ENCODE data around the gene CIB2. TPM values are rescaled to one million over a fixed set of nuclear protein-coding genes. Genes with fewer than 3 reads are reported as not detected.

Gene CIB2
- polyA plus RNA-seq, 1 of the 3 experiments (the other 2 are of a cell fraction): 39.6 TPM

DNA sequence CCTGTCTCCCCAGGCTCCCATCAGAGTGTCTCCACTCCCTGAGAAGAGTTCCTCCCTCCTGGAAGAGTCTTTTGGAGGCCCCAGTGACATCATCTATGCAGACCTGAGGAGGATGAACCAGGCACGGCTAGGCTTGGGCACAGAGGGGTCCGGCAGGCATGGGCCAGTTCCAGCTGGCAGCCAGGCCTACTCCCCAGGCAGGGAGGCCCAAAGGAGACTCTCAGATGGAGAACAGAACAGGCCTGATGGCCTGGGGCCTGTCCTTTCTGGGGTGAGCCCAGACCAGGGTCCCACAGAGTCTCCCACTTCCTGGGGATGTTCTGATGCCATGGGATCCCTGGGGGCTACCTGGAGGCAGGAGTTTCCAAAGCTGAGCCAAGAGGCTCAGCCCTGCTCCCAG lies 30.4 kb downstream of the CIB2 start:
- H3K27ac ChIP-seq (ENCODE audit: low read depth in 2 of 2, low read length in 1 of 2): no peak overlapping the region
- no peaks in the 10 kb centered on the region for H4K20me1 ChIP-seq (ENCODE audit: insufficient read depth)
- H3K4me2 ChIP-seq: no peak overlapping the region
- no peaks in the 10 kb centered on the region for H3K27me3 ChIP-seq (ENCODE audit: insufficient read depth)
- no peak for DNase-seq
- H3K9ac ChIP-seq: no peak overlapping the region
- H3K4me1 ChIP-seq (ENCODE audit: control insufficient read depth in 1 of 2, insufficient read depth in 2 of 2, low read depth in 1 of 2, low read length in 1 of 2): no peaks in the 10 kb centered on the region; a peak in 1 of 4 replicates
- CTCF ChIA-PET: interaction anchor here (3.2 to 4.8 kb wide), 2 partner anchors 134 to 141 kb away, joined by 15 to 30 read pairs; no protein-coding TSS in a partner anchor
- H3K9me2 ChIP-seq: no peaks in the 10 kb centered on the region
- no peak overlapping the region for H2AFZ ChIP-seq (ENCODE audit: low read depth)
- H3K36me3 ChIP-seq (replicated peaks in 1 of 2; ENCODE audit: control insufficient read depth in 1 of 2, insufficient read depth in 2 of 2, low read length in 1 of 2): no peaks in the 10 kb centered on the region
- WGBS (ENCODE audit: low lambda C conversion rate): 60% methylated on average over 1 of the region's 2 CpGs
- POLR2A ChIA-PET: no interaction called here
- TF ChIP-seq MXI1 (IDR thresholded peaks at IDR 0.05; ENCODE audit: low read depth, low read length) (no peak), POLR2AphosphoS5 (IDR thresholded peaks at IDR 0.05; ENCODE audit: low read depth, low read length) (no peak), FOSL2 (IDR thresholded peaks at IDR 0.05; ENCODE audit: borderline replicate concordance, low read depth) (no peak), GATA2 (CRISPR knock-in tag; IDR thresholded peaks at IDR 0.05) (no peak), NFIC (IDR thresholded peaks at IDR 0.05; ENCODE audit: borderline replicate concordance) (no peak), SIN3A (IDR thresholded peaks at IDR 0.05; ENCODE audit: borderline replicate concordance, low read depth, low read length) (no peak), RAD21 (IDR thresholded peaks at IDR 0.05; ENCODE audit: low read length) (no peak), JUND (IDR thresholded peaks at IDR 0.05) (no peak), ELF1 (IDR thresholded peaks at IDR 0.05) (no peak), FOXM1 (IDR thresholded peaks at IDR 0.05; ENCODE audit: low read depth) (no peak)
- TF ChIP-seq, protein P1, sequence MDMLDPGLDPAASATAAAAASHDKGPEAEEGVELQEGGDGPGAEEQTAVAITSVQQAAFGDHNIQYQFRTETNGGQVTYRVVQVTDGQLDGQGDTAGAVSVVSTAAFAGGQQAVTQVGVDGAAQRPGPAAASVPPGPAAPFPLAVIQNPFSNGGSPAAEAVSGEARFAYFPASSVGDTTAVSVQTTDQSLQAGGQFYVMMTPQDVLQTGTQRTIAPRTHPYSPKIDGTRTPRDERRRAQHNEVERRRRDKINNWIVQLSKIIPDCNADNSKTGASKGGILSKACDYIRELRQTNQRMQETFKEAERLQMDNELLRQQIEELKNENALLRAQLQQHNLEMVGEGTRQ (IDR thresholded peaks at IDR 0.05; ENCODE audit: borderline replicate concordance, low read depth, low read length): no peak
- no peak overlapping the region for H3K4me3 ChIP-seq (ENCODE audit: low read depth in 2 of 2, low read length in 1 of 2)
- no peaks in the 10 kb centered on the region for H3K9me3 ChIP-seq
- no peaks in the 10 kb centered on the region for H3K79me2 ChIP-seq (ENCODE audit: insufficient read depth)
- H3F3A ChIP-seq (replicated peaks; ENCODE audit: insufficient read depth): no peaks in the 10 kb centered on the region

DNA sequence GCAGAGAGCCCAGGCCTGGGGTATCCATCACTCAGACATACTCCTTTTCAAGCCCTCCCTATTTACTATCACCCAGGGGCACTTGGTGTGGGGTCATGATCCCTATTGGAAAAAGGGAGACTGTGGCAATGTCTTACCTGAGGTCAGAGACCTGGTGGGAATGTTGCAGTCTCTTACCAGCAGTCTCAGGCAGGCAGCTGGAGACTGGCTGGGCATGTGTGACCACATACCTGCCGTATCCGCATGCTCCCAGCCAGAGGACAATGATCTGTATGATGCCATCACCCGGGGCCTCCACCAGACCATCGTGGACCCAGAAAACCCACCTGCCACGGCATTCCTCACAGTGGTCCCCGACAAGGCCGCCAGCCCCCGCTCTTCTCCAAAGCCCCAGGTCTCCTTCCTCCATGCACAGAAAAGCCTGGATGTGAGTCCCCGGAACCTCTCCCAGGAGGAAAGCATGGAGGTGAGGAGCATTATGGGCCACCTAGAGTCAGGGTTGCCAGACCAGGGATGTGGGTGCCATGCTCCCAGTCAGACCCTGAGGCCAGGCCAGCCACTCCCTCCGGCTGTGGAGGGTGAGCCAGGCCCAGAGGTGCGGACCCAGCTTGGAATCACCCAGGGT lies 33.0 kb downstream of the CIB2 start:
- H3K4me3 ChIP-seq (ENCODE audit: low read depth in 2 of 2, low read length in 1 of 2): no peak overlapping the region
- no peaks in the 10 kb centered on the region for H3K36me3 ChIP-seq (replicated peaks in 1 of 2; ENCODE audit: control insufficient read depth in 1 of 2, insufficient read depth in 2 of 2, low read length in 1 of 2)
- no peak overlapping the region for H2AFZ ChIP-seq (ENCODE audit: low read depth)
- H3K4me1 ChIP-seq (ENCODE audit: control insufficient read depth in 1 of 2, insufficient read depth in 2 of 2, low read depth in 1 of 2, low read length in 1 of 2): peaks cover 0 to 11% of the 10 kb centered on the region in 2 experiments; a peak in 2 of 4 replicates
- no peaks in the 10 kb centered on the region for H3K27me3 ChIP-seq (ENCODE audit: insufficient read depth)
- no peak overlapping the region for H3K27ac ChIP-seq (ENCODE audit: low read depth in 2 of 2, low read length in 1 of 2)
- H3K9me3 ChIP-seq: no peaks in the 10 kb centered on the region
- H3K9me2 ChIP-seq: no peaks in the 10 kb centered on the region
- no peaks in the 10 kb centered on the region for H4K20me1 ChIP-seq (ENCODE audit: insufficient read depth)
- ChIA-PET CTCF (interaction anchor here (0.6 to 4.2 kb wide), 5 partner anchors 10 to 142 kb away, joined by 3 to 26 read pairs (median 5); no protein-coding TSS in a partner anchor), POLR2A (no interaction called here)
- no peaks in the 10 kb centered on the region for H3F3A ChIP-seq (replicated peaks; ENCODE audit: insufficient read depth)
- no peaks in the 10 kb centered on the region for H3K79me2 ChIP-seq (ENCODE audit: insufficient read depth)
- H3K4me2 ChIP-seq: no peak overlapping the region
- H3K9ac ChIP-seq: no peak overlapping the region
- TF ChIP-seq SMC3 (IDR thresholded peaks at IDR 0.05; ENCODE audit: low read depth, low read length) (no peak), POLR2AphosphoS5 (IDR thresholded peaks at IDR 0.05; ENCODE audit: low read depth, low read length) (no peak), GATA2 (CRISPR knock-in tag; IDR thresholded peaks at IDR 0.05) (no peak), FOSL2 (IDR thresholded peaks at IDR 0.05; ENCODE audit: borderline replicate concordance, low read depth) (no peak), GABPA (IDR thresholded peaks at IDR 0.05; ENCODE audit: low read depth) (no peak), TEAD4 (IDR thresholded peaks at IDR 0.05; ENCODE audit: borderline replicate concordance, insufficient read depth) (no peak), TAF1 (IDR thresholded peaks at IDR 0.05; ENCODE audit: borderline replicate concordance, low read depth, low read length) (no peak)
- TF ChIP-seq, protein P2, sequence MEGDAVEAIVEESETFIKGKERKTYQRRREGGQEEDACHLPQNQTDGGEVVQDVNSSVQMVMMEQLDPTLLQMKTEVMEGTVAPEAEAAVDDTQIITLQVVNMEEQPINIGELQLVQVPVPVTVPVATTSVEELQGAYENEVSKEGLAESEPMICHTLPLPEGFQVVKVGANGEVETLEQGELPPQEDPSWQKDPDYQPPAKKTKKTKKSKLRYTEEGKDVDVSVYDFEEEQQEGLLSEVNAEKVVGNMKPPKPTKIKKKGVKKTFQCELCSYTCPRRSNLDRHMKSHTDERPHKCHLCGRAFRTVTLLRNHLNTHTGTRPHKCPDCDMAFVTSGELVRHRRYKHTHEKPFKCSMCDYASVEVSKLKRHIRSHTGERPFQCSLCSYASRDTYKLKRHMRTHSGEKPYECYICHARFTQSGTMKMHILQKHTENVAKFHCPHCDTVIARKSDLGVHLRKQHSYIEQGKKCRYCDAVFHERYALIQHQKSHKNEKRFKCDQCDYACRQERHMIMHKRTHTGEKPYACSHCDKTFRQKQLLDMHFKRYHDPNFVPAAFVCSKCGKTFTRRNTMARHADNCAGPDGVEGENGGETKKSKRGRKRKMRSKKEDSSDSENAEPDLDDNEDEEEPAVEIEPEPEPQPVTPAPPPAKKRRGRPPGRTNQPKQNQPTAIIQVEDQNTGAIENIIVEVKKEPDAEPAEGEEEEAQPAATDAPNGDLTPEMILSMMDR (IDR thresholded peaks at IDR 0.05): no peak
- TF ChIP-seq, protein P1 (IDR thresholded peaks at IDR 0.05; ENCODE audit: borderline replicate concordance, low read depth, low read length): no peak
- TF ChIP-seq, protein P3, sequence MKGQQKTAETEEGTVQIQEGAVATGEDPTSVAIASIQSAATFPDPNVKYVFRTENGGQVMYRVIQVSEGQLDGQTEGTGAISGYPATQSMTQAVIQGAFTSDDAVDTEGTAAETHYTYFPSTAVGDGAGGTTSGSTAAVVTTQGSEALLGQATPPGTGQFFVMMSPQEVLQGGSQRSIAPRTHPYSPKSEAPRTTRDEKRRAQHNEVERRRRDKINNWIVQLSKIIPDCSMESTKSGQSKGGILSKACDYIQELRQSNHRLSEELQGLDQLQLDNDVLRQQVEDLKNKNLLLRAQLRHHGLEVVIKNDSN (IDR thresholded peaks at IDR 0.05; ENCODE audit: borderline replicate concordance, low read depth): no peak
- DNase-seq: no peak
- 89% methylated on average over 9 of the region's 11 CpGs for WGBS (ENCODE audit: low lambda C conversion rate)
